Superior temporal gyrus (tissue), 1 donor: Measurements from ENCODE around the gene LONRF3.

Experiments used
- DNase-seq: peaks from one replicate; pipeline ENCODE4 v3.0.0-alpha.2; 2016; ENCODE audit errors: extremely low spot score

The LONRF3 gene

DNA sequence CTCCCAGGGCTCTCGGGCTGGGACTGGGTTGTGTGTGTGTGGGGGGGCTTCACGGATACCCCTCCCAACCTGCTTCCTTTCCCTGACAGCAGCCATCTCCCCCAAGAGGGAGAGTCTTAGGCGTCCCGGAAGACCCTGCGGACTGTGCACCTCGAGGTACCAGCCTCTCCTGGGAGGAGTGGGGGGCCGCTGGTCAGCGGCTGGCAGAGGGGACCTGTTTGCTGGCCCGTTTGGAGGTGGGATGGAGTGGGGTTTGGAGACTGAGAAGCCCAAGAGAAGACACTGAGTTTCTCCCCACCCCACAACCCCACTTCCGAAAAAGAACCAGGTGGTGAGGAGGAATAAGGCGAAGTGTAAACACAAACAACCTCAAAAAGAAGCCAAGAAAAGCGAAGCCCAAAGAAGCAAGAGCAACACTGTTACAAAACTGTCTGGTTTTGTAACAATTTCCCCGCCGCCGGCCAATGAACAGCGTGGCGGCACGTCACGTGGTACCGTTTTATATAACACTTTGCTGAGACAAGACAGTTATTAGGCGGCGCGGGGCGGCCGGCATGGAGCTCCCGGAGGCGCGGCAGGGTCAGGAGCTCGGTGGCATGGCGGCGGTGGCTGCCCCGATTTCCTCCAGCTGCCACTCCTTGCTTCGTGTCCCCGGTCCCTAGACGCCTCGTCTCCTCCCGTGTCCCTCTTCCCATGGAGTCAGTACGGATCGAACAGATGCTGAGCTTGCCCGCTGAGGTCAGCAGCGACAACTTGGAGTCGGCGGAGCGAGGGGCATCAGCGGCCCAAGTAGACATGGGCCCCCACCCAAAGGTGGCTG lies at the start of gene LONRF3:
LONRF3 (plus strand) TSS at position 531 of the 820 bp plus-strand sequence; CDS start at position 694, 163 bp downstream.
- DNase-seq, result peak; percentile 57

DNA sequence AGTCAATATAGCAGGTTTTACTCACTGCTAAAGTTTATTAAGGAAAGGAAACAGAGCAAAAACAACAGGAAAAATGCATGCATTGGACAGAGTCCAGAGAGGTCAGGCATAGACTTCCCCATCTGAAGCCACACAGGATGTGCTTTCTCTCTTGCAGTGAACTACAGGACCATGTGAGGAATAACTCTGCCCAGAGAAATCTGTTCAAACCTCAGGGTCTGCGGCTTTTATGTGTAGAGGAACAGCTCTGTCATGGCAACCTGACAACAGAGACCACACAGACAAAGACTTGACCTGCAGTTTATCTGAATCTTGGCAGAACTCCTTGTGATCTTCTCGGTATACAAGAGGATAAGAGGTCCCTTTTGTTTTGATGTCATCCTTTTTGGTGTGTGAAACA lies 46.3 kb upstream of the LONRF3 start:
- no peak for DNase-seq

DNA sequence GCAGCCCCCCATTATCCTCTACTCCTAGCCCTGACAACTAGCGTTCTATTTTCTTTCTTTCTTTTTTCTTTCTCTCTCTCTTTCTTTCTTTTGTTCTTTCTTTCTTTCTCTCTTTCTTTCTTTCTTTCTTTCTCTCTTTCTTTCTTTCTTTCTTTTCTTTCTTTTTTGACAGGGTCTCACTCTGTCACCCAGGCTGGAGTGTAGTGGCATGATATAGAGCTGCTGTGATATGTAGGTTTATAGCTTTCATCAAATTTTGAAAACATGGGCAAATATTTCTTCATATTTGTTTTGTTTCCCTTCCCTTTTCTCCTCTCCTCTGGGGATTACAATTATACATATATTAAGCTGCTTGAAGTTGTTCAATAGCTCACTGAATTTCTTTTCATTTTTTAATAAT lies 39.1 kb upstream of the LONRF3 start:
- DNase-seq, result no peak

DNA sequence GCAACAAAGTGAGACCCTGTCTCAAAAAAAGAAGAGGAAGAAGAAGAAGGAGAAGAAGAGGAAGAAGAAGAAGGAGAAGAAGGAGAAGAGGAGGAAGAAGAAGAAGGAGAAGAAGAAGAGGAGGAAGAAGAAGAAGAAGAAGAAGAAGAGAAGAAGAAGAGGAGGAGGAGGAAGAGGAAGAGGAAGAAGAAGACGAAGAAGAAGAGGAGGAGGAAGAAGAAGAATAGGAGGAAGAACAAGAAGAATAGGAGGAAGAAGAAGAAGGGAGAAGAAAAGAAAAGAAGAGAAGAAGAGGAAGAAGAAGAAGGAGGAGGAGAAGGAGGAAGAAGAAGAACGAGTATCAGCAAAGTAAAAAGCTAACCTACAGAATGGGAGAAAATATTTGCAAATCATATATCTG lies 33.3 kb upstream of the LONRF3 start:
- no peak for DNase-seq

- no peak for DNase-seq
Observed at GRCh38 chrX:118943102-118943501, 31.3 kb upstream of the LONRF3 start.

DNA sequence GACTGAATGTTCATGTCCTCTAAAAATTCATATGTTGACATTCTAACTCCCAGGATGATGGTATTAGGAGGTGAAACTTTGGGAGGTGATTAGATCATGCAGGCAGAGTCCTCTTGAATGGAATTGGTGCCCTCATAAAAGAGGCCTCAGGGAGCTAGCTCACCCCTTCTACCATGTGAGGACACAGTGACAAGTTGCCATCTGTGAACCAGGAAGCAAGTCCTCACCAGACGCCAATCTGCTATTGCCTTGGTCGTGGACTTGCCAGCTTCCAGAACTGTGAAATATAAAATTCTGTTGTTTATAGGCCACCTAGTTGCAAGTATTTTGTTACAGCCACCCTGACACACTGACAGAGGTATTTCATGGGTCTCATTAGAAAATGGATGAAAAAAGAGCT lies 28.5 kb upstream of the LONRF3 start:
- no peak for DNase-seq

- DNase-seq, result no peak
Observed at GRCh38 chrX:118948270-118948669, 26.1 kb upstream of the LONRF3 start.

DNA sequence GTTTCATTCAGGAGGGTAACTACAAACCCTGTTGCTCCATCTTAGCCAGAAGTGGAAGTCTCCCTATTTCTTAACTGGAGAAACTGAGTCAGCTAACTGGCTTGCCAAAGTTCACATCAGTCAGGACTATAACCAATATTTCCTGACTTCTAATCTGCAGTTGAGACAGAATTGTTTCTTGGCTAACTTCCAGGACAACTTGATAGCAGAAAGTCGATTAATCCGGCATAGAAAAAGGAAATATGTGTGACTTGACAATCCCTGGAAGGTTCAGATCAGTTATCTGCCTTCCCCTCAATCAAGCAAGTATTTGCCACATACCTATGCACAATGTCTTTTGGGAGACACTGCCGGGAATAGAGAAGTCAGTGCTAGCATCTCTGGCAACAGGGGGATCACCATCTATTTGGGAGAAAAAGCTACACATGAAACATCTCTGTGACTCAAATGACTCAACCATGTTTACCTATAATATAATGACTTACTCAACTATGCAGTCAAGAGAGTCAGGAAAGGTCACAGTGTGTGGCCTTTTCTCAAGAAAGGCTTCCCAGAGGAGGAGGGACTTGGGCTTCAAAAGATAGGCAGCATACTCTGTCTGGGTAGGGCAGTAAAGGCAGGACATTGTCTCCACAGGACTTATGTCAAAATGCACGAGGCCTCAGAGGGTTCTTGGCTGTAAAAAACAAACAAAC lies 12.4 kb upstream of the LONRF3 start:
- DNase-seq, result no peak

DNA sequence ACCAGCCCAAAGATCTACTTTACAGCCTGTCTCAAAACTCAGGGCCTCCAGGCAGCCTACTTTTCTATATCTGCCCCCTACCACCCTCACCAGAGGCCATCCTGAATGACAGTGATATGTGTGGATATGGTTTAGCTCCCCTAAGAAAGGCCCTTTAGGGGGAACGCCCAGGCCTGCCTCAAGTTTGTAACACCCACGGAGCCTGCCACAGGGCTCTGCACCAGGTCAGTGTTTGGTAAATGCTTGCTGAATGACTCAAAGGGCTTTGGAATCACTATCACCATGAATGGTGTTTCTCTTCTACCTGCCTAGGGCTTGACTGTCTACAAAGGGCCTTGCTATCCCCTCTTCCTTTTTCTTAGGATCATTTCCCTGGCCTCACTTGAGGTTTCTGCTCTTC lies 11.3 kb upstream of the LONRF3 start:
- DNase-seq, result no peak

DNA sequence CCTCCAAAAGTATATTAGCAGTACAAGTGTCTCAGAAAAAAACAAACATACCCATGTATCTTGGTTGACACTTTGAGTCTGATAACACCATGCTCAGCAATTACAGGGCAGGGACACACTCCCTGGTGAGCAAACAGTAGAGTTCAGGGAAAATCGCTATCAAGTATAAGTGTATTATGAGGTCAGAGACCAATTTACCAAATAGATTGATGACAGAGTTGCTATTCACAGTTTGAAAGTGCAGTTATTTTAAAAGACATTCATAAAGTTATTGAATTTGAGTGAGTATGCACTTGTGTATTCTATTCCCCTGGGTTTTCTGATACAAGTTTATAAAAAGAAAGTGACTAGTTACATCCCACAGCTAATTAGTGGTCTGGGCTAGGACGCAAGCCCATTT lies 10.2 kb upstream of the LONRF3 start:
- no peak for DNase-seq

GRCh38 chrX:118965395-118965794 lies 9.0 kb upstream of the LONRF3 start:
- no peak for DNase-seq

- DNase-seq, result no peak
Observed at GRCh38 chrX:118968031-118968430, 6.4 kb upstream of the LONRF3 start.

DNA sequence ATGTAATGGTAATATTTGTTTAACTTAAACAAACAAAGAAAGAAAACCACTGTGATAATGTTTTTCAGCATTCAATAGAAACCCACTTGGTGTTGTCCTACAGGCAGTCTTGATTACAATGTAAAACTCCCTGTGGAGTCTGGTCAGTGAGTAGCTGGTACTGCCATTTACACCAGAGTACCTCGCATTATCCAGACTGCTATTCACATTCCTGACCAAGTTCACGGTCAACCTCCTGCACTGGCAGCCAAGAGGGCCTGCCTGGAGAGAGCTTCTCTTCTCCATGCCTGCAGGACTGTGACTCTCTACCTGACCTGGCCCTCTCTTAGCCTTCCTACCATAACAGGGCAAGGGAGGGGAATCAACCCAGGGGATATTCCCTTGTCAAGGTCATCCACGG lies 2.9 kb upstream of the LONRF3 start:
- no peak for DNase-seq

GRCh38 chrX:118973389-118974087 lies 880 bp upstream of the LONRF3 start:
- no peak for DNase-seq

DNA sequence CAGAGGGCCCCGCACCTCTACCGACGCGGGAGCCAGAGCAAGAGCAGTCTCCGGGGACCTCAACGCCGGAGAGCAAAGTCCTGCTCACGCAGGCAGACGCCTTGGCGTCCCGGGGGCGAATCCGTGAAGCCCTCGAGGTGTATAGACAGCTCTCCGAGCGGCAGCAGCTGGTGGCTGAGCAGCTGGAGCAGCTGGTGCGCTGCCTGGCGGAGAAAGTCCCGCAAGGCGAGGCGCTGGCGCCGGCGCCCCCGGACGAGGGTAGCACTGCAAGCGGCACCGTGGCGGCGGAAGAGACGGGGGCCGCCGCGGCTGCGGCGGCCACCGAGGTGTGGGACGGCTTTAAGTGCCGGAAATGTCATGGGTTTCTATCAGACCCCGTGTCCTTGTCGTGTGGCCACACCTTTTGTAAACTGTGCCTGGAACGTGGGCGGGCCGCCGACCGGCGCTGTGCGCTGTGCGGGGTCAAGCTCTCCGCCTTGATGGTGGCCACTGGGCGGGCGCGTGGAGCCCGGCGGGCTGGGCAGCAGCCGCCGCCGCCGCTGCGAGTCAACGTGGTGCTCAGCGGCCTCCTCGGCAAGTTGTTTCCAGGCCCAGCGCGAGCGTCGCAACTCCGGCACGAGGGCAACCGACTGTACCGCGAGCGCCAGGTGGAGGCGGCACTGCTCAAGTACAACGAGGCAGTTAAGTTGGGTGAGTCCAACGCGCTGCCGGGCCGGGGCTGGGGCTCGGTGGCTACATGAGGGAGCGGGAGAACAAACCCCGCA lies 672 bp downstream of the LONRF3 start:
- no peak for DNase-seq

GRCh38 chrX:118975831-118976598 lies 1.6 kb downstream of the LONRF3 start:
- no peak for DNase-seq

GRCh38 chrX:118976599-118977340 lies 2.4 kb downstream of the LONRF3 start:
- no peak for DNase-seq

GRCh38 chrX:118977424-118977823 lies 3.0 kb downstream of the LONRF3 start:
- DNase-seq, result no peak

DNA sequence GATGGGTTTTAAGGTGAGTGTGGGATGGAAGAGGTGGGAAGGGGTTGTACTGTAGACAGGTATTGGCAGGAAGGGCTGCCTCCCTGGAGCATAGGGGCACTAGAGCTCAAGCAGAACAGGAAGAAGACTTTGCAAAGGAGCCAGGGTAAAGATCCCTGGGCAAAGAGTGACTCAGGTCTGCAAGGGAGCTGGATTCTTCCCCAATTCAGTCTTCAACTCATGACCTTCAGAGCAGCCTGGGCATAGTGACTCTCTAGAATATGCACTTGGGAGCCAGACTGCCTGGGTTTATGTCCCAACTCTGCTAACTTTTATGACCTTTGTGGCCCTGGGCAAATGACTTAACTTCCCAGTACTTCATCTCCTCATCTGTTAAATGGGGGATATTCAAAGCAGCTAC lies 4.0 kb downstream of the LONRF3 start:
- DNase-seq, result no peak

DNA sequence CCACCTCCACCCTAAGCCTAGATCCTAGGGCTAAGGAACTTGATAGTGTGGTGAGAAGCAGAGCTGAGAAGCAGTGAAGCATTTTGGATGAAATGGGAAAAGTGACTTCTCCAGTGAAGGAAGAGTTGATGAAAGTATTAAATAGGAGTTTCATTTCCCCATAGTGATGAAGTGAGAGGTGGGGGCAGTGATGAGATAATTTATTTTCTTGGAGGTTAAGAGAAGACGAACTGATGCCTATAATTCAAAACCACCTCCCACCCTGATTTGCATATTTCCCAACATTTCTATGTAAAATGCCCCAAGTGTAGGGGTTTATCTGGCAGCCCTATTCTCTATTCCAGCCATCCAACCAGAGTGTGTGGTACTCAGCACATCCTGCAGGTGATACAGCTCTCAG lies 6.3 kb downstream of the LONRF3 start:
- no peak for DNase-seq
